Smooth muscle cell (in vitro differentiated cells): ENCODE data around the gene AAMP. TPM values are rescaled to one million over a fixed set of nuclear protein-coding genes. Genes with fewer than 3 reads are reported as not detected.

Source experiments
- DNase-seq: peaks from one replicate; lab custom pipeline; 2025; ENCODE audit not compliant: unreplicated experiment; lab: John Stamatoyannopoulos, UW
- H2AFZ ChIP-seq: fragments of 200-600 bp; sonication (generic); 2 replicates; pipeline ENCODE4 v1.6.0; 2016; ENCODE audit warnings: antibody characterized with exemption, low read depth, mild to moderate bottlenecking
- H3F3A ChIP-seq: fragments of 200-600 bp; sonication (generic); 2 replicates; pipeline ENCODE4 v1.6.0; 2017; ENCODE audit warnings: antibody characterized with exemption, low read depth
- H3K27ac ChIP-seq: fragments of 200-600 bp; sonication (generic); 2 replicates; pipeline ENCODE4 v1.5.1; 2016; ENCODE audit warnings: low read depth, mild to moderate bottlenecking
- H3K27me3 ChIP-seq: fragments of 200-600 bp; sonication (generic); 2 replicates; pipeline ENCODE4 v1.6.1; 2016; ENCODE audit warnings: low read depth, mild to moderate bottlenecking
- H3K36me3 ChIP-seq: fragments of 200-600 bp; sonication (generic); 2 replicates; pipeline ENCODE4 v1.5.1; 2016; ENCODE audit warnings: low read depth
- H3K4me1 ChIP-seq: fragments of 200-600 bp; sonication (generic); 2 replicates; pipeline ENCODE4 v1.5.1; 2016; ENCODE audit warnings: low read depth
- H3K4me2 ChIP-seq: fragments of 200-600 bp; sonication (generic); 2 replicates; pipeline ENCODE4 v1.6.0; 2016; ENCODE audit warnings: mild to moderate bottlenecking
- H3K4me3 ChIP-seq: fragments of 200-600 bp; sonication (generic); 2 replicates; pipeline ENCODE4 v1.5.1; 2016; ENCODE audit warnings: mild to moderate bottlenecking
- H3K79me2 ChIP-seq: fragments of 200-600 bp; sonication (generic); 2 replicates; pipeline ENCODE4 v1.6.0; 2016; ENCODE audit warnings: low read depth, mild to moderate bottlenecking
- H3K9ac ChIP-seq: fragments of 200-600 bp; sonication (generic); 2 replicates; pipeline ENCODE4 v1.6.0; 2016; ENCODE audit warnings: low read depth
- H3K9me3 ChIP-seq: fragments of 200-600 bp; sonication (generic); replicated peaks from 2 replicates; pipeline ENCODE4 v1.5.1; 2016; ENCODE audit warnings: low read depth
- H4K20me1 ChIP-seq: fragments of 200-600 bp; sonication (generic); 2 replicates; pipeline ENCODE4 v1.6.0; 2016; ENCODE audit warnings: low read depth
- WGBS: methylation state at CpG from one replicate; pipeline ENCODE4 v1.1.7; 2016; ENCODE audit warnings: low lambda C conversion rate; 5-methylcytosine and 5-hydroxymethylcytosine counted together
- polyA plus RNA-seq: library from polyadenylated mRNA; unstranded; fragments of >200 nt; fragmentation: Nextera tagmentation; extraction: Ambion mirVana; gene quantifications from 2 replicates; pipeline ENCODE4 v1.2.1, GENCODE V29; 2016
- total RNA-seq: library from RNA; depleted of rRNA; stranded (reverse); fragments of >200 nt; gene quantifications from 2 replicates; pipeline ENCODE4 v1.2.3, GENCODE V29; 2014
- TF ChIP-seq, protein P1 (sequence below): fragments of 200-600 bp; sonication (generic); IDR thresholded peaks from 2 replicates; pipeline ENCODE4 v1.5.1; 2017; ENCODE audit warnings: borderline replicate concordance, mild to moderate bottlenecking, antibody characterized with exemption; ENCODE audit not compliant: insufficient read depth, poor library complexity, severe bottlenecking

AAMP gene
- total and polyA plus RNA-seq, 2 experiments from 2014 or later = 71.5 to 95.8 TPM

DNA sequence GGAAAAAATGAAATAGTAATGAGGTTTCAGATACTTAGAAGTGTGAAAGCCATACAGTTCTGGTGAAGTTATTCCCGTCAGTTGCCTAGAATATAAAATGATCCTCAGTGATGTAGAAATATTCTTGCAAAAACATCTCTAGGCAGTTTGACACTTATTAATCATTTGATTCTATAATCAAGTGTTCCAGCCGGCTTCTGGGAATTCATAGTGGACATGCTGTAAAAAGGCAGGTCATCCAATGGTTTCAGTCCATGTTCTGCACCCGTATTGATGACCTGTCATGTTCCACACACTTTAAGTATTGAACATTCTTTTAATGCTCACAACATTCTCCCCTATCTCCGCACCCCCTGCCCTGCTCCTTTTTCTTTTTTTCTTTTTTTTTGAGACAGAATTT is 33.1 kb downstream of the AAMP start:
- Histone ChIP-seq H3K27ac (peak overlapping the region; percentile 66), H3K9me3 (no peaks in the 10 kb centered on the region), H3K79me2 (peaks cover 57% of the 10 kb centered on the region), H4K20me1 (peaks cover 94% of the 10 kb centered on the region), H3K36me3 (peaks cover 24% of the 10 kb centered on the region), H3K9ac (no peak overlapping the region), H3K4me2 (no peak overlapping the region), H3K27me3 (no peaks in the 10 kb centered on the region), H3K4me1 (no peaks in the 10 kb centered on the region), H3F3A (peaks cover 45% of the 10 kb centered on the region), H3K4me3 (no peak overlapping the region), H2AFZ (no peak overlapping the region)
- DNase-seq = no peak
- 90% methylated on average over 4 of the region's 4 CpGs for WGBS
- TF ChIP-seq, protein P1, sequence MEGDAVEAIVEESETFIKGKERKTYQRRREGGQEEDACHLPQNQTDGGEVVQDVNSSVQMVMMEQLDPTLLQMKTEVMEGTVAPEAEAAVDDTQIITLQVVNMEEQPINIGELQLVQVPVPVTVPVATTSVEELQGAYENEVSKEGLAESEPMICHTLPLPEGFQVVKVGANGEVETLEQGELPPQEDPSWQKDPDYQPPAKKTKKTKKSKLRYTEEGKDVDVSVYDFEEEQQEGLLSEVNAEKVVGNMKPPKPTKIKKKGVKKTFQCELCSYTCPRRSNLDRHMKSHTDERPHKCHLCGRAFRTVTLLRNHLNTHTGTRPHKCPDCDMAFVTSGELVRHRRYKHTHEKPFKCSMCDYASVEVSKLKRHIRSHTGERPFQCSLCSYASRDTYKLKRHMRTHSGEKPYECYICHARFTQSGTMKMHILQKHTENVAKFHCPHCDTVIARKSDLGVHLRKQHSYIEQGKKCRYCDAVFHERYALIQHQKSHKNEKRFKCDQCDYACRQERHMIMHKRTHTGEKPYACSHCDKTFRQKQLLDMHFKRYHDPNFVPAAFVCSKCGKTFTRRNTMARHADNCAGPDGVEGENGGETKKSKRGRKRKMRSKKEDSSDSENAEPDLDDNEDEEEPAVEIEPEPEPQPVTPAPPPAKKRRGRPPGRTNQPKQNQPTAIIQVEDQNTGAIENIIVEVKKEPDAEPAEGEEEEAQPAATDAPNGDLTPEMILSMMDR = no peak

DNA sequence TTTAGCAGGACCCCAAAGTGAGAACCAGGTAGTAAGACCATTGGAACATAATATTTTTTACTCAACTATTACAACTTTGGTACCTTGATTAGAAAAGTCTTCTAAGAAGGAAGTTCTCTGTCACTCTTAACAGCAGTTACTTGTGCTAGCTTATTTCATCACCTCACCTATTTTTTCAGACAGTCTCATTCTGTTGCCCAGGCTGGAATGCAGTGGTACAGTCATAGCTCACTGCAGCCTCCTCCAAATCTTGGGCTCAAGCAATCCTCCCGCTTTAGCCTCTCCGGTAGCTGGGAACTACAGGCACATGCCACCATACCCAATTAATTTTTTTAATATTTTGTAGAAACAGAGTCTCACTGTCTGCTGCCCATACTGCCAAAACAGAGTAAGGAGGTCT is 34.9 kb downstream of the AAMP start:
- TF ChIP-seq, protein P1 = no peak
- Histone ChIP-seq H3K79me2 (peaks cover 55% of the 10 kb centered on the region), H3K9me3 (no peaks in the 10 kb centered on the region), H3K4me3 (no peak overlapping the region), H3K9ac (no peak overlapping the region), H3K36me3 (peaks cover 21% of the 10 kb centered on the region), H3K27ac (peak overlapping the region; percentile 33), H3F3A (peaks cover 61% of the 10 kb centered on the region), H3K4me2 (no peak overlapping the region), H4K20me1 (peaks cover 94% of the 10 kb centered on the region), H2AFZ (no peak overlapping the region), H3K27me3 (no peaks in the 10 kb centered on the region), H3K4me1 (no peaks in the 10 kb centered on the region)
- DNase-seq = no peak
- 94% methylated on average over 2 of the region's 2 CpGs for WGBS

DNA sequence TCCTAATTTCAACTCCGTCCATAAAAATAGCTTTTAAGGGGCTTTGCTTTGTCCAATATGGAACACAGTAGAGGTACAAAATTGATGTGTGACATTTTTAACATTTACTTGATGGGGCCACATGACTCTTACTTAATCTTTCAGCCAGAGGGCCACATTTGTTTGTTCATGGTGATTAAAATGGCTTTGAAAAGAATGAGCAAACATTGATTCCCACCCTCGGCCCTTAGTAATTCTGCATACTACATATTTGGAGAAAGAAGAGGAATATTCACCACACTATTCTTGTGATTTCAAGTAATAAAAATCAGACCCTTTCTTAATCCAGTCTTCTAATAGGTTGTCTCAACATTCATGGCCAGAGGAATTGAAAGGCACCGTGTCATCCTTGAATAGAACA is 35.4 kb downstream of the AAMP start:
- Histone ChIP-seq H3K4me1 (peaks cover 4% of the 10 kb centered on the region), H4K20me1 (peaks cover 96% of the 10 kb centered on the region), H3K9me3 (no peaks in the 10 kb centered on the region), H3K79me2 (peaks cover 53% of the 10 kb centered on the region), H3K4me3 (no peak overlapping the region), H3K36me3 (peaks cover 21% of the 10 kb centered on the region), H3K27ac (peak overlapping the region; percentile 33), H3K27me3 (no peaks in the 10 kb centered on the region), H3K4me2 (no peak overlapping the region), H3F3A (peaks cover 64% of the 10 kb centered on the region), H3K9ac (no peak overlapping the region), H2AFZ (no peak overlapping the region)
- TF ChIP-seq, protein P1 = no peak
- 55% methylated on average over 3 of the region's 3 CpGs for WGBS
- DNase-seq = no peak

DNA sequence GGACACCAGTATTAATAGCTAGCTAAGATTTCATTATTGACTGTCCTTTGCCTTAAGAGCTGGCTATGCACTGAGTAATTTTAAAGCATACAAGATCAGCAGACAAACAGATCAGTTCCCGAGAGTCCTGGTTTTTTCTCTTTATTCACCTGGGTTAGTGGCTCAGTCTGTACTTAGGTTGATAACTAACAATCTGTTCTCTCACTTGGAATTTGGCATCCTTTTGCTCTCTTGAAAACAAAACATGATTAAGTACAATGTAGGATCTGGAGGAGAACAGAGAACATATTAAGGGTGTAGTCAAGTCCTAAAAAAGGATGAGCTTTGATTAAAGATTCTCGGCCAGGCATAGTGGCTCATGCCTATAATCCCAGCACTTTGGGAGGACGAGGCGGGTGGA is 36.4 kb downstream of the AAMP start:
- Histone ChIP-seq H3K4me2 (no peak overlapping the region), H3K36me3 (peaks cover 24% of the 10 kb centered on the region), H3K4me1 (peaks cover 10% of the 10 kb centered on the region), H3K4me3 (no peak overlapping the region), H3K27ac (peak overlapping the region; percentile 30), H2AFZ (no peak overlapping the region), H3K9me3 (no peaks in the 10 kb centered on the region), H3K79me2 (peaks cover 50% of the 10 kb centered on the region), H3K9ac (no peak overlapping the region), H4K20me1 (peaks cover 95% of the 10 kb centered on the region), H3K27me3 (no peaks in the 10 kb centered on the region), H3F3A (peaks cover 69% of the 10 kb centered on the region)
- 86% methylated on average over 4 of the region's 4 CpGs for WGBS
- DNase-seq = no peak
- TF ChIP-seq, protein P1 = no peak
